Neural cell (in vitro differentiated cells): Measurements from ENCODE around the gene C19orf73. TPM values are rescaled to one million over a fixed set of nuclear protein-coding genes. Genes with fewer than 3 reads are reported as not detected.

Experiments used
- H2AFZ ChIP-seq: fragments of 200-600, 300-800 bp; sonication (generic), shearing (Covaris generic); 2 replicates; pipeline ENCODE4 v1.6.0; 2014; ENCODE audit warnings: low read depth, mild to moderate bottlenecking, antibody characterized with exemption, low read length, moderate library complexity
- H3F3A ChIP-seq: fragments of 200-600 bp; shearing (Covaris generic); 2 replicates; pipeline ENCODE4 v1.6.1; 2016; ENCODE audit warnings: mild to moderate bottlenecking, moderate library complexity, mixed read lengths, antibody characterized with exemption, low read length; ENCODE audit not compliant: insufficient read depth, poor library complexity, severe bottlenecking
- H3K27ac ChIP-seq: fragments of 200-600, 300-800 bp; sonication (generic), shearing (Covaris generic); 2 replicates; pipeline ENCODE4 v1.5.1; 2014; ENCODE audit warnings: mild to moderate bottlenecking, low read length, moderate library complexity
- H3K27me3 ChIP-seq: fragments of 300-800, 200-600 bp; sonication (generic), shearing (Covaris generic); 2 replicates; pipeline ENCODE4 v1.6.0; 2014; ENCODE audit warnings: mild to moderate bottlenecking, low read depth, low read length, moderate library complexity; ENCODE audit not compliant: insufficient read depth
- H3K36me3 ChIP-seq: fragments of 300-800, 200-600 bp; sonication (generic), shearing (Covaris generic); 2 replicates; pipeline ENCODE4 v1.5.1; 2014; ENCODE audit warnings: mild to moderate bottlenecking, antibody characterized with exemption, low read length, moderate library complexity; ENCODE audit not compliant: insufficient read depth
- H3K4me2 ChIP-seq: fragments of 300-800, 200-600 bp; sonication (generic), shearing (Covaris generic); 2 replicates; pipeline ENCODE4 v1.6.0; 2014; ENCODE audit warnings: mild to moderate bottlenecking, low read length
- H3K4me3 ChIP-seq: fragments of 300-800, 200-600 bp; sonication (generic), shearing (Covaris generic); 2 replicates; pipeline ENCODE4 v1.5.1; 2014; ENCODE audit warnings: mild to moderate bottlenecking, low read length, moderate library complexity
- H3K79me2 ChIP-seq: fragments of 200-600 bp; shearing (Covaris generic); replicated peaks from 2 replicates; pipeline ENCODE4 v1.6.0; 2014; ENCODE audit warnings: mild to moderate bottlenecking, low read length, moderate library complexity; ENCODE audit not compliant: insufficient read depth
- H3K9ac ChIP-seq: fragments of 300-800, 200-600 bp; sonication (generic), shearing (Covaris generic); 2 replicates; pipeline ENCODE4 v1.6.1; 2016; ENCODE audit warnings: mild to moderate bottlenecking, low read length, mixed read lengths
- H3K9me2 ChIP-seq: fragments of 200-600 bp; shearing (Covaris generic); 2 replicates; pipeline ENCODE4 v1.6.1; 2016; ENCODE audit warnings: mild to moderate bottlenecking, low read length, mixed read lengths; ENCODE audit not compliant: insufficient read depth
- H3K9me3 ChIP-seq: fragments of 200-600, 300-800 bp; sonication (generic), shearing (Covaris generic); 2 replicates; pipeline ENCODE4 v1.6.1; 2016; ENCODE audit warnings: mild to moderate bottlenecking, mixed run types, low read length, moderate library complexity, mixed read lengths
- H4K20me1 ChIP-seq: fragments of 200-600 bp; shearing (Covaris generic); 2 replicates; pipeline ENCODE4 v1.6.1; 2016; ENCODE audit warnings: mild to moderate bottlenecking, mixed run types; ENCODE audit not compliant: insufficient read depth
- CTCF ChIP-seq: fragments of 450-650 bp; IDR thresholded peaks from 2 replicates; pipeline ENCODE4 v1.5.1; 2014; ENCODE audit warnings: antibody characterized with exemption, mild to moderate bottlenecking, moderate library complexity; ENCODE audit not compliant: poor library complexity, severe bottlenecking
- EP300 ChIP-seq: fragments of 450-650 bp; conservative IDR thresholded peaks from 2 replicates; pipeline ENCODE4 v1.6.1; 2014; ENCODE audit warnings: antibody characterized with exemption, mild to moderate bottlenecking, moderate library complexity; ENCODE audit not compliant: poor library complexity, severe bottlenecking
- EZH2 ChIP-seq: fragments of 200-600, 300-800 bp; shearing (Covaris generic), sonication (generic); IDR thresholded peaks from 2 replicates; pipeline ENCODE4 v1.6.1; 2014; ENCODE audit warnings: antibody characterized with exemption, low read length, borderline replicate concordance, mild to moderate bottlenecking; ENCODE audit not compliant: insufficient read depth, poor library complexity, severe bottlenecking
- MXI1 ChIP-seq: fragments of 450-650 bp; conservative IDR thresholded peaks from 2 replicates; pipeline ENCODE4 v1.6.1; 2014; ENCODE audit warnings: antibody characterized with exemption, mild to moderate bottlenecking; ENCODE audit not compliant: poor library complexity, severe bottlenecking
- POLR2AphosphoS5 ChIP-seq: IDR thresholded peaks from 2 replicates; pipeline ENCODE4 v1.6.1; 2012
- RAD21 ChIP-seq: fragments of 450-650 bp; conservative IDR thresholded peaks from 2 replicates; pipeline ENCODE4 v1.6.1; 2014; ENCODE audit warnings: antibody characterized with exemption, mild to moderate bottlenecking, moderate library complexity
- REST ChIP-seq: IDR thresholded peaks from 2 replicates; pipeline ENCODE4 v1.6.1; 2012; ENCODE audit warnings: borderline replicate concordance
- SMC3 ChIP-seq: fragments of 450-650 bp; conservative IDR thresholded peaks from 2 replicates; pipeline ENCODE4 v1.6.1; 2014; ENCODE audit warnings: antibody characterized with exemption, mild to moderate bottlenecking, moderate library complexity; ENCODE audit not compliant: poor library complexity
- TAF1 ChIP-seq: IDR thresholded peaks from 2 replicates; pipeline ENCODE4 v1.6.1; 2012; ENCODE audit warnings: low read depth
- polyA plus RNA-seq: library from polyadenylated mRNA; depleted of rRNA; stranded (reverse); fragments of >200 nt; gene quantifications from 2 replicates; pipeline ENCODE4 v1.2.3, GENCODE V29; 2014

Gene C19orf73
- polyA plus RNA-seq, 1 donor from 2014 or later = 8.4 TPM

- H3K27me3 ChIP-seq = no peaks in the 10 kb centered on the region
Measured at GRCh38 chr19:49161987-49162386, 43.0 kb upstream of the C19orf73 start.

GRCh38 chr19:49160450-49161189, 41.7 kb upstream of the C19orf73 start:
- TF ChIP-seq EP300 (no peak), MXI1 (no peak), REST (no peak), SMC3 (no peak), POLR2AphosphoS5 (no peak), RAD21 (no peak), TAF1 (no peak), EZH2 (no peak)
- Histone ChIP-seq H4K20me1 (no peaks in the 10 kb centered on the region), H3K27ac (no peak overlapping the region), H3K9me2 (no peaks in the 10 kb centered on the region), H3K9me3 (no peaks in the 10 kb centered on the region), H3K27me3 (no peaks in the 10 kb centered on the region), H3K79me2 (no peaks in the 10 kb centered on the region), H3K4me3 (no peak overlapping the region), H2AFZ (no peak overlapping the region), H3K9ac (no peak overlapping the region), H3F3A (no peaks in the 10 kb centered on the region), H3K4me2 (no peak overlapping the region), H3K36me3 (no peaks in the 10 kb centered on the region)

More at GRCh38 chr19:49161987-49162386, 43.0 kb upstream of the C19orf73 start:
- no peaks in the 10 kb centered on the region for H4K20me1 ChIP-seq
- H3K9me2 ChIP-seq = no peaks in the 10 kb centered on the region
- H3K4me2 ChIP-seq = no peak overlapping the region
- H3K9ac ChIP-seq = no peak overlapping the region
- no peaks in the 10 kb centered on the region for H3F3A ChIP-seq
- H3K79me2 ChIP-seq = no peaks in the 10 kb centered on the region
- no peaks in the 10 kb centered on the region for H3K36me3 ChIP-seq
- TF ChIP-seq SMC3 (no peak), POLR2AphosphoS5 (no peak)
- no peak overlapping the region for H2AFZ ChIP-seq
- H3K4me3 ChIP-seq = no peak overlapping the region
- H3K9me3 ChIP-seq = no peaks in the 10 kb centered on the region
- H3K27ac ChIP-seq = no peak overlapping the region

GRCh38 chr19:49157445-49158224, 38.7 kb upstream of the C19orf73 start, which contains the start of gene TRPM4:
TSS of gene TRPM4 (plus strand) at chr19:49157792. CDS start at chr19:49157867, 75 bp downstream.
- H3F3A ChIP-seq = no peaks in the 10 kb centered on the region
- peak within 1 kb of the TSS; percentile 93 for H3K9ac ChIP-seq
- no peaks in the 10 kb centered on the region for H4K20me1 ChIP-seq
- H3K4me3 ChIP-seq = peak within 1 kb of the TSS; percentile 86
- H3K9me3 ChIP-seq = no peaks in the 10 kb centered on the region
- H2AFZ ChIP-seq = peak within 1 kb of the TSS; percentile 76
- no peak for TF ChIP-seq EZH2
- TF ChIP-seq SMC3 = no peak
- TF ChIP-seq EP300 = peak; percentile 14
- no peak for TF ChIP-seq CTCF
- TF ChIP-seq RAD21 = no peak
- TF ChIP-seq POLR2AphosphoS5 = peak; percentile 93
- peak; percentile 72 for TF ChIP-seq MXI1
- peak; percentile 19 for TF ChIP-seq REST
- peak; percentile 82 for TF ChIP-seq TAF1
- peak within 1 kb of the TSS; percentile 60 for H3K27ac ChIP-seq
- no peaks in the 10 kb centered on the region for H3K36me3 ChIP-seq
- H3K4me2 ChIP-seq = peak within 1 kb of the TSS; percentile 82
- no peaks in the 10 kb centered on the region for H3K9me2 ChIP-seq
- no peaks in the 10 kb centered on the region for H3K79me2 ChIP-seq
- no peaks in the 10 kb centered on the region for H3K27me3 ChIP-seq
